GM19025 (cell line): ENCODE measurements around the gene CYP2A6.
"Not testable (repeated sequence)": the region's sequence is repeated elsewhere in the genome, so short reads cannot be mapped to it uniquely, and the experiment has no call there.

Experiments used
- ATAC-seq: cut with Tn5 transposase; IDR thresholded peaks from one replicate; pipeline ENCODE4 v1.9.1; 2021; ENCODE audit warnings: mild to moderate bottlenecking, low read depth, moderate library complexity; ENCODE audit not compliant: unreplicated experiment

Gene CYP2A6

DNA sequence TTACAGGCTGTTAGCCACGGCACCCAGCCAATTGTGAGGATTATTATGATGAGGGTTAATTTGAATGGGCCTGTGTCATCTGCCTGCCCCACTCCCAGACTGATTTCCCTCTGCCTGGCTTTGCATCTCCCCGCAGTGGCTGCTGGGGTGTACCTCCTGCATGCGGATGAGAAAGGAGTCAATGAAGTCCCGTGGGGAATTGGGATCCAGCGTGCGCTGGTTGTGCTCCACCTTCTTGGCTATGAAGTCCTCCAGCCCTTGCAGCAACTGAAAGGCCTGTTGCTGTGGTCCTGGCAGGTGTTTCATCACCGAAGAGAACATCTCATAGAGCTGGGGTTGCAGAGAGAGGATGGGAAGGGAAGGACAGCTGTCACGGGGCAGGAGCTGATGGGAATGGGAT lies 3.5 kb downstream of the CYP2A6 start:
- ATAC-seq, result not testable (repeated sequence)

DNA sequence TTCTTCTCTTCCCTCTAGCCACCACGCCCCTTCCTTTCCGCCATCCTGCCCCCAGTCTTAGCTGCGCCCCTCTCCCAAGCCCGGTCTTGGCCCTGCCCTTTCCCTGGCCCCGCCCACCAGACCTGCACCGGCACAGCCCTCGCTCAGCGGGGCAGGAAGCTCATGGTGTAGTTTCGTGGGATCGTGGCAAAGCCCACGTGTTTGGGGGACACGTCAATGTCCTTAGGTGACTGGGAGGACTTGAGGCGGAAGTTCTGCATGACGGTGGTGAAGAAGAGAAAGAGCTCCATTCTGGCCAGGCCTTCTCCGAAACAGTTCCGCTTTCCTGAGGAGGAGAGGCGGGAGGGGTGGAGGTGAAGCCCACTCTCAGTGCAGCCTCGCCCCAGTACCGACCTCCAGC lies 6.6 kb downstream of the CYP2A6 start:
- ATAC-seq, result not testable (repeated sequence)

DNA sequence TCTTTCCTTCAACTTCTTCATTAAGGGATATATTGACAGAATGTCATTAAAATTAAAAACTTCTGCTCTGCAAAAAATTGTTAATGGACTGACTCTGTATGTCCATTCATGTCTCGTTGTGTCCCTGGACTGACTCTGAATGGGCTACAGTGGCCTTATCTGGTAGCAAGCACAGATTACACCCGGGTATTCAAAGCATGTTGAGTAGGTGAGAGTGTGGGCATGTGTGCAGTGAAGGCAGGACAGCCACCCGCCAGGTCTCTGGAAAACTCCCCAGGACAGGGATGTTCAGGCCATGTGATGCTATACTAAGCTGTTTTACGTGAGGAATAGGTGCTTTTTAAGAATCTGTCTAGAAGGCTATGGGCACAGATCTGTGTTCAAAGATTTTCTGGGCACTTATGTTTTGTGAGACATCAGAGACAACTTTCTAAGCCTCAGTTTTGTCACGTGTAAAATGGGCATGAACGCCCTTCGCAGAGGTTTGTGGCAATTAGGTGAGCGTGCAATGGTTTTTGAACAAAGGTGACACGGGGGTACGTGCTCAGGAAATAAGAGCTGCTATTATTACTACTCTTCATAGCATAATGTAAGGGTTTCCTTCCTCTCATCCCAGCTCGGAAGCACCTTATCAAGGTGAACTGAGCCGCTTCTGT lies 7.1 kb downstream of the CYP2A6 start:
- ATAC-seq, result not testable (repeated sequence)

DNA sequence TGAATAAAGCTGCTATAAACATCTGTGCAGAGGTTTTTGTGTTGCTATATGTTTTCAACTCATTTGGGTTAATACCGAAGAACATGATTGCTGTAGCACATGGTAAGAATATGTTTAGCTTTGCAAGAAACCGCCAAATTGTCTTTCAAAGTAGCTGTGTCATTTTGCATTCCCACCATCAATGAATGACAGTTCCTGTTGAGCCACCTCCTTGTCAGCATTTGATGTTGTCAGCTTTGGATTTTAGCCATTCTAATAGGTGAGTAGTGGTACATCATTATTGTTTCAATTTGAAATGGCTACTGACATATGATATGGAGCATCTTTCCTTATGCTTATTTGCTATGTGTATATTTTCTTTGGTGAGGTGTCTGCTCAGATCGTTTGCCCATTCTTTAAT lies 8.2 kb downstream of the CYP2A6 start:
- ATAC-seq, result not testable (repeated sequence)

DNA sequence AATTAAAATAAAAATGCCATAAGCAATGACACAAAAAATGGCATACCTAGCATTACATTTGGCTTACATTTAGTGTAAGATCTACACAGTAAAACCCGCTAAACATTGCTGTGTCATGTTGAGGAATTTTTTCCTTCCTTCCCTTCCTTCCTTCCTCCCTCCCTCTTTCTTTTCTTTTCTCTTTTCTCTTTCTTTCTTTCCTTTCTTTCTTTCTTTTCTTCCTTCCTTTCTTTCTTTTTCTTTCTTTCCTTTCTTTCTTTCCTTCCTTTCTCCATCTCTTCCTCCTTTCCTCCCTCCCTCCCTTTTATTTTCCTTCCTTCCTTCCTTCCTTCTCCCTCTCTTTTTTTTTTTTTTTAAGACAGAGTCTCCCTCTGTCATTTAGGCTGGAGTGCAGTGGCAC lies 11.8 kb downstream of the CYP2A6 start:
- ATAC-seq, result not testable (repeated sequence)

DNA sequence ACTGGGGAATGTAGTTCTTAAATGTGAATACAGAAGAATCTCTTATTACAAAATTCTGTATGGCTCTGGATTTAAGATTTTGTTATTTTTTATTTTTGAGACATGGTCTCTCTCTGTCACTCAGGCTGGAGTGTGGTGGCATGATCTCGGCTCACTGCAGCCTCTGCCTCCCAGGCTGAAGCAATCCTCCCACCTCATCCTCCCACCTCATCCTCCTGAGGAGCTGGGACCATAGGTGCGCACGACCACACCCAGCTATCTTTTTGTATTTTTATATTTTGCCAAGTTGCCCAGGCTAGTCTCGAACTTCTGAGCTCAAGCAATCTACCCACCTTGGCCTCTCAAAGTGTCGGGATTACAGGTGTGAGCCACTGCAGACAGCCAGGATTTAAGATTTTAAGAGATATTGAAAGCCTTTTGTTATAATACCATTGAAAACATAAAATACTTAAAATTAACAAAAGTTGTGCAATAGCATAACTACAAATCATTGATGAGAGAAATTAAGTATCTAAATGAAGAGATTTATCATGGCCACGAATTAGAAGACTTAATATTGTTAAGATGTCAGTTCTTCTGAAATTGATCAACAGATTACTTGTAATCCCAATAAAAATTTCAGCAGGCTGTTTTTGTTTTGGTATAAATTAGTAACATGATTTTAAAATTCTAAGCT lies 13.4 kb downstream of the CYP2A6 start:
- no peak for ATAC-seq

DNA sequence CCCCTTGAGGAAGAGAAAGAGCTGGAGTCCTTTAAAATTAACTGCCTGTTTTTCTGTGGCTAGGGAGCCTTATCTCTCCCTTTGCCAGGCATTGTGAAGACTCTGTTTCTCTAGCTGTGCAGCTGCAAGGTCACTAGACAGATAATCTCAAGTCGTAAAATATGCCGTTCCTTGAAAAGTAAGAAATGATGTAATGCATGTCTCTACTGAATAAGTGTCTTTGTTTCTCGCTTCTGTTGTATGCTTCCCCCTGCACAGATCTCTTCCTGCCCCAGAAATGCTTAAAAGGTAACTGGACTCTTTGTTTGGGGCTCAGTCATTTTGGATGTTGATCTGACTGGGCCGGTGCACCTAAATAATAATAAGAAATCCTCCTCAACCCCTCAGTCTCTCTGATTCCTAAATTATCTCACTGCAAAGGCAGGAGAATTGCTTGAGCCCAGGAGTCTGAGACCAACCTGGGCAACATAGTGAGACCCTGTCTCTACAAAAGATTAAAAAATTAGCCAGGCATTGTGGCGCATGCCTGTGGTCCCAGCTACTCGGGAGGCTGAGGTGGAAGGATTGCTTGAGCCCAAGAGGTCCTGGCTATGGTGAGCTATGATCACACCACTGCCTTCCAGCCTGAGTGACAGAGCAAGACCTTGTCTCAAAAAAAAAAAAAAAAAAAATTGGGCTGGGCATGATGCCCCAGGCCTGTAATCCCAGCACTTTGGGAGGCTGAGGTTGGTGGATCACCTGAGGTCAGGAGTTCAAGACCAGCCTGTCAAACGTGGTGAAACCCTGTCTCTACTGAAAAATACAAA lies 16.3 kb downstream of the CYP2A6 start:
- not testable (repeated sequence) for ATAC-seq

DNA sequence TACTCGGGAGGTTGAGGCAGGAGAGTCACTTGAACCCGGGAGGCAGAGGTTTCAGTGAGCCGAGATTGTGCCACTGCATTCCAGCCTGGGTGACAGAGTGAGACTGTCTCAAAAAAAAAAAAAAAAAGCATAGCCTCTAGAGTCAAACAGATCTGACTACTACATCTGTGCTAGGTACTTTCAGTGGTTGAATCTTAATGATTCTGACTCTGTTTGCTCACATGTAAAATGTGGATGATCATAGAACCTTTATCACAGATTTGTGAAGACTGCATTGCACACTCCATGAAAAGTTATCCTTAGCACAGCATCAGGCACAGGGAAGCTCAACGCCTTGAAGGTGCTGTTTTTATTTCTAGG lies 17.8 kb downstream of the CYP2A6 start:
- not testable (repeated sequence) for ATAC-seq

DNA sequence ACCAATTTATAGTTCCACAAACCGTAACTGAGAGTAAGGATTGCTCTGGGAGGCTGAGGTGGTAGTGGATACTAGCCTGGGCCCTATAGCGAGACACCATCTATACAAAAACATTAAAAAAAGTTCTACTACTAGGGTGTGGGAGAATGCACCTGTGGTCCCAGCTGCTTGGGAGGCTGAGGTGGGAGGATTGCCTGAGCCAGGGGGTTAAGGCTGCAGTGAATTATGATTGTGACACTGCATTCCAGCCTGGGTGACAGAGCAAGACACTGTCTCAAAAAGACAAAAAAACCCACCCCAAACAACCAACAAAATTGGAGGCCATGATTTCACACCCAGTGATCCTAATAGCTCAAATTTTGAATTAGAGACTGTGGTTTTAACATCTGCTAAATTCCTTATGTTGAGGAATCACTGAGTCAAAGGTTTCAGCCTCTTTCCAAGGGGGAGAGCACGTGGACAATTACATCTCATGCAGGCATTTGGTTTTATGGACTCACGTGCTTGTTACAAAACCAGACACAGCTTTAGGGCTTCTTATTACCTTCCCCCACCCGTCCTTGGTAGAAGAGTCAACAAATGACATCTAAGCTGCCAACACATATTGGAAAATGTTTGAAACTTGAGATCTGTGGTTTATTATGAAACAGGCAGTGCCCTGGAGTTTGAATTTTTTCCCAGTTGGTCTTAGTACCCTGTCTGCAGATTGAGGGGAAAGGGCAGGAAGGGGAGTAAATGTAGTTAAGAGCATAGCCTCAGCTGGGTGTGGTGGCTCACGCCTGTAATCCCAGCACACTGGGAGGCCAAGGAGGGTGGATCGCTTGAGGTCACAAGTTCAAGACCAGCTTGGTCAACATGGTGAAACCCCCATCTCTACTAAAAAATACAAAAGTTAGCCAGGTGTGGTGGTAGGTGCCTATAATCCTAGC lies 18.5 kb downstream of the CYP2A6 start:
- ATAC-seq, result no peak

DNA sequence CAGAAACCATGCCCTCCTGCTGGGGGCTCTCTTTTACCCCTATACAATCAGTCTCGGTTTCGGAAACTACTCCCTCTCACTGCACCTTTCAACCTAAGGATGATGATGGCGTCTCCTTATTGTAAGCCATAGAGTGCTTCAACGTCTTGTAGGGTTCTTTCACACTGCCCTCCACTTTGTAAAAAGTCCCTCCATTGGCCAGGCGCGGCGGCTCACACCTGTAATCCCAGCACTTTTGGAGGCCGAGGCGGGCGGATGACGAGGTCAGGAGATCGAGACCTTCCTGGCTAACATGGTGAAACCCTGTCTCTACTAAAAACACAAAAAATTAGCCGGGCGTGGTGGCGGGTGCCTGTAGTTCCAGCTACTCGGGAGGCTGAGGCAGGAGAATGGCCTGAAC lies 19.5 kb downstream of the CYP2A6 start:
- not testable (repeated sequence) for ATAC-seq

DNA sequence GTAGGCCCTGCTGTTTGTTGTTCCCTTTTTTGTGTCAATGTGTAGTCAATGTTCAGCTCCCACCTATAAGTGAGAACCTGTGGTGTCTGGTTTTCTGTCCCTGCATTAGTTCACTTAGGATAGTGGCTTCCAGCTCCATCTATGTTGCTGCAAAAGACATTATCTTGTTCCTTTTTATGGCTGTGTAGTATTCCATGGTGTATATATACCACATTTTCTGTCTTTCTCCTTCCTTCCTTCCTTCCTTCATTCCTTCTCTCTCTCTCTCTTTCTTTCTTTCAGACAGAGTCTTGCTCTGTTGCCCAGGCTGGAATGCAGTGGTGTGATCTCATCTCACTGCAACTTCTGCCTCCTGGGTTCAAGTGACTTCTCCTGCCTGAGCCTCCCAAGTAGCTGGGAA lies 21.0 kb downstream of the CYP2A6 start:
- no peak for ATAC-seq

DNA sequence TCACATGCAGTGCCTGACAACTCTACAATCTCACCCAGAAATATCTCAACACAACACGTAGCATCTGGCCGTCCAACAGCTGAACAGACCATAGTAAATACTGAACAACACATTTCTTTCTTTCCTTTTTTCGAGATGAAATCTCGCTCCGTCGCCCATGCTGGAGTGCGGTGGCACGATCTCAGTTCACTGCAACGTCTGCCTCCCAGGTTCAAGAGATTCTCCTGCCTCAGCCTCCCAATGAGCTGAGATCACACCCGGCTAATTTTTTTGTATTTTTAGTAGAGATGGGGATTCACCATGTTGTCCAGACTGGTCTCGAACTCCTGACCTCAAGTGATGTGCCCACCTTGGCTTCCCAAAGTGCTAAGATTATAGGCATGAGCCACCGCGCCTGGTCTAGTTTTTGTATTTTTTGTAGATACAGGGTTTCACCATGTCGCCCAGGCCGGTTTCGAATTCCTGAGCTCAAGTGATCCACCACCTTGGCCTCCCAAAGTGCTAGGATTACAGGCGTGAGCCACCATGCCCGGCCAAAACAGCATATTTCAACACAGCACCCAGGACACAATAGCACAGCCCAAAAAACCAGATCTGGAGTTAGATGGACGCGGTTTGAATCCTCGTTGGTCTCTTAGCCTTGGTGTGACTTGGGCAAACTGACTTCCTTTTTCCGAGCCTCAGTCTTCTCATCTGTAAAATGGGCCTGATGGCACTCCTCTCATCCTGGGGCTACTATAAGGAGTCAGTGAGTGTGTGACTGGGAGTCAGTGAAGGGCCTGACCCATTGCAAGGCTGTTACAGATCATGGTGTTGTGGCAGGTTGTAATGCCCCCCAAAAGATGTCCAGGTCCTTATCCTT lies 22.6 kb downstream of the CYP2A6 start:
- no peak for ATAC-seq

DNA sequence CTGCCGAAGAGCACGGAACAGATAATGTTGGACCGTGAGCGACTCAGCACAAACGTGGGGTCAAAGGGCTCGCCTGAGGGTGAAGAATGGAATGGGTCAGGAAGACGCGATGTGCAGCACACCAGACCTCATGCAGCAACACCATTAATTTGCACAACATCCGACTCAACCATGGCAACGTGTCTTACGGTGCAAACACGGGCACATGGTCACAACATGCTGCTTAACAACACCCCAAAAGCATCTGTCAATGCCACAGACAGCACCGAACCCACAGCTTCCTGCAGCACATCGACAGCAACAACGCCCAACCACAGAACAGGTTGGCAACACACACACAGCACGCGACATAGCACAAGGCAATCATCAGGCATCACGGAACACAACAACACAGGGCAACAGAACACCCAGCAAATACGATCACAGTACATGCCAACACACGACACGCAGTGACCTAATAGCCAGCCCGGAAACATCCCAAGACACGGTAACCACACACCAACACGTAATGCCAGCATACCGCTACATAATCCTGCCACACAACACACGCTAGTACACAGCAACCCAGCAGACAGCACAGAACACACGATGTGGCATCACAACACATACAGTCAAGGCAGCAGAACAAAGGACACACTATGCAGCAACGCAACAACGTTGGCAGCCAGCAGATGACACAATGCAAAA lies 23.4 kb downstream of the CYP2A6 start:
- not testable (repeated sequence) for ATAC-seq

DNA sequence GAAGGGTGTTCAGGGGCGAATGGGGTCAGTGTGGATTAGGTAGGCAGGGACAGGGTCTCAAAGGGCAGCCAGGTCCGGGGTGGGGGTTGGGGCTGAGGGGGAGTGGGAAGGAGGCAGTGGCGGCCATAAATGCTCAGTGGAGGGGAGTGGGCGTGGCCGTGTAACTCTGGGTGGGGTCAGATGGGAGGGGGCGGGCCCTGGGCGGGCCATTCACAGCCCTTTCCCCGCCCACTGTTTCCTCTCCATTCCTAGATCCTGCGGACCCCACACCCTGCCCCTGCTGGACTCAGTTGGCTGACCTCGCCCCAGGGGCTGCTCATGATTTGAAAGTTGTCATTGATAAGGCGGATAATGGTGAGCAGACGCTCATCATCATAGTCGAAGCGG lies 23.9 kb downstream of the CYP2A6 start:
- not testable (repeated sequence) for ATAC-seq

DNA sequence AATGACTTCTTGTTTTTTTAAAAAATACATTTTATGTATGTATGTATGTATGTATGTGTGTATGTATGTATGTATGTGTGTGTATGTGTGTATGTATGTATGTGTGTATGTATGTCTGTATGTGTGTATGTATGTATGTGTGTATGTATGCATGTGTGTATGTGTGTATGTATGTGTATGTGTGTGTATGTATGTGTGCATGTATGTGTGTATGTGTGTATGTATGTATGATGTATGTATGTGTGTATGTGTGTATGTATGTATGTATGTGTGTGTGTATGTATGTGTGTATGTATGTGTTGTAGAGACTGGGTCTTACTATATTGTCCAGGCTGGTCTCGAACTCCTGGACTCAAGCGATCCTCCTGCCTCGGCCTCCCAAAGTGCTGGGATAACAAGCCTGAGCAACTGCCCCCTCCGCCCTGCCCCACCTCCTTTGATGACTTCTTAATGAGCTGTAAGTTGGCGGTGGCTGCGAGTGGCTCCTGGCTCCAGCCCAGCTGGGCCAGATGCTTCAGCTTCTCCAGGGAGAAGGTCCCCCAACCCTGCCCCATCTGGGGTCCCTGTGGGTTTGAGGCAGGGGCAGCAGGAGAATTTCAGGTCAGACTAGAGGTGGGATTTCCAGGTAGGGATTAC lies 24.7 kb downstream of the CYP2A6 start:
- ATAC-seq, result not testable (repeated sequence)

DNA sequence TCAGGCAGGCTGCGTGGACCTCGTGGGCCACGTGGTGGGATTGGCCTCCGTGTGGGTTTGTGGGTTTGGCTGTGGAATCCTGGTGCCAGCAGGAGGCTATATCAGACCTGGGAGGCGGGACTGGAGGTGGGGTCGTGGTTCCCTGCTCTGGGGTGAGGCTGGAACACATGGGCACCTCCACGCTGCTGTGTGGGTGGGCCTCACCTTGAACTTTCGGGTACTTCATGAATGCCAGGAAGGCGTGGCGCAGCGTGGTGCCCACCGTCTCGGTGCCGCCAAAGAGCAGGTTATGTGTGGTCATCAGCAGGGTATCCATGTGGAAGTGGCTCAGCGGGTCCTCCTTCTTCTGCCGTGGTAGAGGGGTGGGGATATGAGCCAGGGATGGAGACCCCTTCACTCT lies 25.3 kb downstream of the CYP2A6 start:
- not testable (repeated sequence) for ATAC-seq

DNA sequence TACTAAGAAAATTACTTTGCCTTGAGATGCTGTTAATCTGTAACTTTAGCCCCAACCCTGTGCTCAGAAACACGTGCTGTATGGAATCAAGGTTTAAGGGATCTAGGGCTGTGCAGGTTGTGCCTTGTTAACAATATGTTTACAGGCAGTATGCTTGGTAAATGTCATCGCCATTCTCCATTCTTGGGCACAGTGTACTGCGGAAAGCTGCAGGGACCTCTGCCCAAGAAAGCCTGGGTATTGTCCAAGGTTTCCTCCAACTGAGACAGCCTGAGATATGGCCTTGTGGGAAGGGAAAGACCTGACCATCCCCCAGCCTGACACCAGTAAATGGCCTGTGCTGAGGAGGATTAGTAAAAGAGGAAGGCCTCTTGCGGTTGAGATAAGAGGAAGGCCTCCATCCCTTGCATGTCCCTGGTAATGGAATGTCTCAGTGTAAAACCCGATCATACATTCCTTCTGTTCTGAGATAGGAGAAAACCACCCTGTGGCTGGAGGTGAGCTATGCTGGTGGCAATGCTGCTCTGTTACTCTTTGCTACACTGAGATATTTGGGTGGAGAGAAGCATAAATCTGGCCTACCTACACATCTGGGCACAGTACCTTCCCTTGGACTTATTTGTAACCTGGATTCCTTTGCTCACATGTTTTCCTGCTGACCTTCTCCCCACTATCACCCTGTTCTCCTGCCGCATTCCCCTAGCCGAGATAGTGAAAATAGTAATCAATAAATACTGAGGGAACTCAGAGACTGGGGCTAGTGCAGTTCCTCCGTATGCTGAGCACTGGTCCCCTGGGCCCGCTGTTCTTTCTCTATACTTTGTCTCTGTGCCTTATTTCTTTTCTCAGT lies 27.3 kb downstream of the CYP2A6 start:
- ATAC-seq, result not testable (repeated sequence)

DNA sequence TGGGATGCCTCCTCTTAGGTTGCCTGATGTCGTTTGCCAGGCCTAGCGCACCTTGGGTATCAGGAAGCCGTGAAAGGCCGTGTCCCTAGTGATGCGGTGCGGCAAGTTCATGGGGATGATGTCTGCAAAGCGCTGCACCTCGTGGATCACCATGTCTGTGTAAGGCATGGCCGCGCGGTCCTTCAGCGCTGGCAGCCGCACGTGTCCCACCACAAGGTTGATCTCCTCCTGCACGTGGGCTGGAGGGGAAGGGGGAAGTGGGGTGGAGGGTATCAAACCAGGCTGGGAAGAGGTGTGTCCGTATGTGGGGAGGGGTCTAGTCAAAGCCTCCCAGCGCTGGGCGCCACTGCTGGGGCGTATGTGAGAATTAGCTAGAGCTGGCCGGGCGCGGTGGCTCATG lies 28.1 kb downstream of the CYP2A6 start:
- ATAC-seq, result no peak
